ENCODE measurements around the gene SMAD5.

Gene SMAD5

DNA sequence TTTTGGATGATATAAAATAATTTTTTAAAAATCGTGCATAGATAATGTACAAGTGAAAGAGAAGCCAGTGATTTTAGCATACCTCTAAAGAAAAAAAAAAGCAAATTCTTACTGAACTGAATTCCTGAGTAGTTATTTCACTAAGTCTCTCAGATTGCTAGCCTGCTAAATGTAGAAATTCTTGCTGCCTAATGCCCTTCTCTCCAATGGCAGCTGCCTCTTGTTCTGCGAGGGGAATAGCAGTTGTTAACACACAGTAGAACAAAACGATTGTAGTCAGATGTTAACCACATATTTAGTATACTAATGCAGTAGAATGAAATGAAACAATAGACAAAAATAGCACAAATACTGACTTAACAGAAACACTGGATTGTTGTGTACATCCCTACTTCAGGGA, 26.8 kb downstream of the SMAD5 start:
- H3K4me3 ChIP-seq (ENCODE audit: control insufficient read depth, low read depth, low read length): no peak overlapping the region
- DNase-seq (ENCODE audit: low read depth): no peak
- TF ChIP-seq, protein P1, sequence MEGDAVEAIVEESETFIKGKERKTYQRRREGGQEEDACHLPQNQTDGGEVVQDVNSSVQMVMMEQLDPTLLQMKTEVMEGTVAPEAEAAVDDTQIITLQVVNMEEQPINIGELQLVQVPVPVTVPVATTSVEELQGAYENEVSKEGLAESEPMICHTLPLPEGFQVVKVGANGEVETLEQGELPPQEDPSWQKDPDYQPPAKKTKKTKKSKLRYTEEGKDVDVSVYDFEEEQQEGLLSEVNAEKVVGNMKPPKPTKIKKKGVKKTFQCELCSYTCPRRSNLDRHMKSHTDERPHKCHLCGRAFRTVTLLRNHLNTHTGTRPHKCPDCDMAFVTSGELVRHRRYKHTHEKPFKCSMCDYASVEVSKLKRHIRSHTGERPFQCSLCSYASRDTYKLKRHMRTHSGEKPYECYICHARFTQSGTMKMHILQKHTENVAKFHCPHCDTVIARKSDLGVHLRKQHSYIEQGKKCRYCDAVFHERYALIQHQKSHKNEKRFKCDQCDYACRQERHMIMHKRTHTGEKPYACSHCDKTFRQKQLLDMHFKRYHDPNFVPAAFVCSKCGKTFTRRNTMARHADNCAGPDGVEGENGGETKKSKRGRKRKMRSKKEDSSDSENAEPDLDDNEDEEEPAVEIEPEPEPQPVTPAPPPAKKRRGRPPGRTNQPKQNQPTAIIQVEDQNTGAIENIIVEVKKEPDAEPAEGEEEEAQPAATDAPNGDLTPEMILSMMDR (conservative IDR thresholded peaks at IDR 0.05; ENCODE audit: control insufficient read depth, insufficient read depth, low read depth, low read length): no peak

DNA sequence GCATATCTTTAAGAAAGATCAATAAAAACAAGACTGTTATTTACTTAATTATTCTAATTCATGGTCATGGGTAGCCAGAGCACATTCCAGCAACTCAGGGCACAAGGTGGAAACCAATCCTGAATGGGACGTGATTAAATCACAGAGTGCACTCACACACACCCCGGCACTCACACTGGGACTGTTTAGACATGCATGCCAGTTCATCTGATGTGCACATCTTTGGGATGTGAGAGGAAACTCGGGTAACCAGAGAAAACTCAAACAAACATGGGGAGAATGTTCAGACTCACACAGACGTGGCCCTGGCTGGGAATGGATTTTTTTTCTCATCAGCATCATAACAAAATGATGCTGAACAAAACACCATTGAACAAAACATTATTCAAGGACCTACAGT, 29.4 kb downstream of the SMAD5 start:
- no peak for DNase-seq (ENCODE audit: low read depth)
- TF ChIP-seq, protein P1 (conservative IDR thresholded peaks at IDR 0.05; ENCODE audit: control insufficient read depth, insufficient read depth, low read depth, low read length): no peak
- H3K4me3 ChIP-seq (ENCODE audit: control insufficient read depth, low read depth, low read length): no peak overlapping the region

DNA sequence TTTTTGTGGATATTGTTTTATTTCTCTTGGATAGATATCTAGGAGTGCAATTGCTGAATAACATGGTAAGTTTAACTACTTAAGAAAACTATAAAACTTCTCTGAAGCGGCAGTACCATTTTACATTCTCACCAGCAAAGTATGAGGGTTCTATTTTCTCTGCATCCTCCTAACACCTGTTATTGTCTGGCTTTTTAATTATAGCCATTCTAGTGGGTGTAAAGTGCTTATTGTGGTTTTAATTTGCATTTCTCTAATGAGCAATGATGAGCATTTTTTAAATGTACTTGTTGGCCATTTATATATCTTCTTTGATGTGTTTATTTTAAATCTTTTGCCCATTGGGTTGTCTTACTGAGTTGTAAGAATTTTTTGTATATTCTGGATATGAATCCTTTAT, 31.6 kb downstream of the SMAD5 start:
- DNase-seq (ENCODE audit: low read depth): no peak
- no peak overlapping the region for H3K4me3 ChIP-seq (ENCODE audit: control insufficient read depth, low read depth, low read length)
- TF ChIP-seq, protein P1 (conservative IDR thresholded peaks at IDR 0.05; ENCODE audit: control insufficient read depth, insufficient read depth, low read depth, low read length): no peak

DNA sequence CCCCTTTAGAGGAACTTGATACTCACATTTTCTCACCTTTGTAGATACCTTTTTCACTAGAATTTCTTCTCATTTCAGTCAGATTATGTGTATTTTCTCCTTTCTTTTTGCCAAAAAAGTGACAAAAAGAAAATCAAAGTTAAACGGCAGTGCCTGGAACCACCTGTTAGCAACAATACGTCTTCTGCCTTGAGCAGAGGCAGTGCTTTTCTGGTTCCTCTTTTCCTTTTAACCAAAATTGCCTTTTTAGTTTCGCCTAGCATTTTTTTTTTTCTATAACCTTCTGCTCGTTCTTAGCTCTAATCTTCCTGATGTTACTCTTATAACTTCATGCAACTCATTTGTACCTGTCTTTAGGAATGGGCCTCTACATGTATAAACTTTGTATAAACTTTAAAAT, 34.3 kb downstream of the SMAD5 start:
- H3K4me3 ChIP-seq (ENCODE audit: control insufficient read depth, low read depth, low read length): no peak overlapping the region
- no peak for DNase-seq (ENCODE audit: low read depth)
- TF ChIP-seq, protein P1 (conservative IDR thresholded peaks at IDR 0.05; ENCODE audit: control insufficient read depth, insufficient read depth, low read depth, low read length): no peak

DNA sequence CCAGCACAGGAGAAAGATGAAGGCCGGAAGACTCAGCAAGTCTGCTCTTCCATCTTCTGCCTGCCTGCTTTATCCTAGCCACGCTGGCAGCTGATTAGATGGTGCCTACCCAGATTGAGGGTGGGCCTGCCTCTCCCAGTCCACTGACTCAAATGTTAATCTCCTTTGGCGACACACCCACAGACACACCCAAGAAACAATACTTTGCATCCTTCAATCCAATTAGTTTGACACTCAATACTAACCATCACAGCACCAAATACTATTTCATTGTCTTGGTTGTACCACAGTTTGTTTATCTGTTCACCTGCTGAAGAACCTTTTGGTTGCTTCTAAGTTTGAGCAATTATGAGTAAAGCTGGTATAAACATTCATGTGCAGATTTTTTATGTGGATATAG, 36.6 kb downstream of the SMAD5 start:
- no peak overlapping the region for H3K4me3 ChIP-seq (ENCODE audit: control insufficient read depth, low read depth, low read length)
- no peak for DNase-seq (ENCODE audit: low read depth)
- TF ChIP-seq, protein P1 (conservative IDR thresholded peaks at IDR 0.05; ENCODE audit: control insufficient read depth, insufficient read depth, low read depth, low read length): no peak

DNA sequence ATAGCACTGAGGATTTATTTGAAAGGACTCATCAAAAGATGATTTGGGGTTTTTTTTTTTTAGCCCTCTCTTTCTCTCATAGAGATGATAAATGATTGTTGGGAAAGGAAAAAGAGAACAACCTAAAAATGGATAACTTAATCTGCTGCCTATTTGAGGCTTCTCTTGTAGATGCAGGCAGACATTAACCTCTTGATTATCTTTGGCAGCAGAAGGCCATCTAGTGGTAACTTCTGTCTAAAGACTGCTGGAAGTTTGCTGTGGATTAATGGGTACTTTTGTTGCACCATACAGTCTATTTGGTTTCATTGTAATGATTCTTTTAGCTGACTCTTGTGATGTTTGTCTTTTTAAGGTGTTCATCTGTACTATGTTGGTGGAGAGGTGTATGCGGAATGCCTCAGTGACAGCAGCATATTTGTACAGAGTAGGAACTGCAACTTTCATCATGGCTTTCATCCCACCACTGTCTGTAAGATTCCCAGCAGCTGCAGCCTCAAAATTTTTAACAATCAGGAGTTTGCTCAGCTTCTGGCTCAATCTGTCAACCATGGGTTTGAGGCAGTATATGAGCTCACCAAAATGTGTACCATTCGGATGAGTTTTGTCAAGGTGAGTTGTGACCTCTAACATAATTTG, 41.5 kb downstream of the SMAD5 start:
- TF ChIP-seq, protein P1 (conservative IDR thresholded peaks at IDR 0.05; ENCODE audit: control insufficient read depth, insufficient read depth, low read depth, low read length): peak; percentile 79
- no peak overlapping the region for H3K4me3 ChIP-seq (ENCODE audit: control insufficient read depth, low read depth, low read length)
- peak; percentile 73 for DNase-seq (ENCODE audit: low read depth)

DNA sequence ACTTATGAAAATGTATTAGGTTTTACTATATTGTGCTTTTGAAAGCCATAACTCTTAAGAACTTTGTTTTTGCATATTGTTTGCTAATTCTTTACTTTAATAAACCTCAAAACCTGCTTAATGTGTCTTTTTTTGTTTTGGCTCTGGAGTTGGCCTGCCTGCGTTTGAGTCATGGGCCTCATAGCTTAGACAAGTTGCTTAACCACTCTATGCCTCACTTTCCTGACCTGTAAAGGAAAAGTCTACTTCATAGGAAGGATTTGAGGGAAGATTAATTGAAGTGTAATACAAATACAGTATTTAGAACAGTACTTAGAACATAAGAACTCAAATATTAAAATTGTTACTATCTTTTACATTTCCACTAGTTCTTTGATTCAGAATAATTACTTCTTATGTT, 50.0 kb downstream of the SMAD5 start:
- no peak overlapping the region for H3K4me3 ChIP-seq (ENCODE audit: control insufficient read depth, low read depth, low read length)
- peak; percentile 49 for DNase-seq (ENCODE audit: low read depth)
- TF ChIP-seq, protein P1 (conservative IDR thresholded peaks at IDR 0.05; ENCODE audit: control insufficient read depth, insufficient read depth, low read depth, low read length): no peak
